ENCODE measurements around the gene MEF2C. TPM values are rescaled to one million over a fixed set of nuclear protein-coding genes. Genes with fewer than 3 reads are reported as not detected.

MEF2C gene
- total and polyA plus RNA-seq, 4 donors, result 2.8 to 15.9 (median 10.1) TPM

- Histone ChIP-seq H3K4me3 (ENCODE audit: low read depth in 1 of 3, low read length in 3 of 3) (no peak overlapping the region), H3K4me1 (ENCODE audit: control insufficient read depth in 4 of 4, insufficient read depth in 4 of 4, low read length in 3 of 4) (peaks cover 3 to 21% (median 12%) of the 10 kb centered on the region in 4 donors)
Measured at GRCh38 chr5:88886746-88887341, 3.9 kb upstream of the MEF2C start.

More at GRCh38 chr5:88886746-88887341, 3.9 kb upstream of the MEF2C start:
- TF ChIP-seq YY1 (IDR thresholded peaks at IDR 0.05) (no peak), RAD21 (IDR thresholded peaks at IDR 0.05) (no peak), REST (IDR thresholded peaks at IDR 0.05) (no peak), ZBTB33 (IDR thresholded peaks at IDR 0.05) (no peak), TAF1 (conservative IDR thresholded peaks at IDR 0.05) (no peak), NR2F2 (IDR thresholded peaks at IDR 0.05) (no peak), GABPA (IDR thresholded peaks at IDR 0.05 in 1 of 2, conservative IDR thresholded peaks at IDR 0.05 in 1 of 2) (no peak), EGR1 (IDR thresholded peaks at IDR 0.05; ENCODE audit: low read depth in 2 of 2) (no peak), HNF4A (conservative IDR thresholded peaks at IDR 0.05) (no peak), CTCF (IDR thresholded peaks at IDR 0.05; ENCODE audit: low read depth, low read length, missing input control) (no peak), HNF4G (IDR thresholded peaks at IDR 0.05) (no peak), SP1 (IDR thresholded peaks at IDR 0.05) (no peak), MAX (IDR thresholded peaks at IDR 0.05) (no peak), RXRA (IDR thresholded peaks at IDR 0.05) (no peak)
- Histone ChIP-seq H3K9me3 (ENCODE audit: control insufficient read depth in 4 of 4, low read length in 3 of 4) (no peaks in the 10 kb centered on the region), H3K9ac (ENCODE audit: low read depth in 1 of 2, low read length in 2 of 2) (peak overlapping the region in 1 of 2 donors; percentile 0), H3K27me3 (ENCODE audit: control insufficient read depth in 4 of 4, insufficient read depth in 4 of 4, low read length in 3 of 4) (peaks cover 0 to 10% (median 0%) of the 10 kb centered on the region in 4 donors), H3K27ac (ENCODE audit: low read depth in 1 of 2, low read length in 2 of 2) (peak overlapping the region; percentile 0 to 29), H3K36me3 (ENCODE audit: control insufficient read depth in 4 of 4, insufficient read depth in 3 of 4, low read depth in 1 of 4, low read length in 3 of 4) (no peaks in the 10 kb centered on the region)
- no peak for DNase-seq (ENCODE audit: low spot score)
- WGBS, result 69% methylated on average over 4 of the region's 4 CpGs
